Mucosa of stomach (tissue), 1 donor: ENCODE data around the gene SLC35B2.

Experiments
- H3K27me3 ChIP-seq: one replicate; pipeline ENCODE4 v1.7.0; 2013; ENCODE audit warnings: mild to moderate bottlenecking, low read length; ENCODE audit not compliant: control insufficient read depth, insufficient read depth
- H3K36me3 ChIP-seq: one replicate; pipeline ENCODE4 v1.7.0; 2013; ENCODE audit warnings: low read length; ENCODE audit not compliant: control insufficient read depth, insufficient read depth
- H3K4me1 ChIP-seq: one replicate; pipeline ENCODE4 v1.7.0; 2013; ENCODE audit warnings: mild to moderate bottlenecking, low read length; ENCODE audit not compliant: control insufficient read depth, insufficient read depth
- H3K4me3 ChIP-seq: one replicate; pipeline ENCODE4 v1.7.0; 2013; ENCODE audit warnings: low read length
- H3K9ac ChIP-seq: one replicate; pipeline ENCODE4 v1.7.0; 2013; ENCODE audit warnings: mild to moderate bottlenecking, low read length, moderate library complexity
- H3K9me3 ChIP-seq: one replicate; pipeline ENCODE4 v1.7.0; 2013; ENCODE audit warnings: mild to moderate bottlenecking, low read length, moderate library complexity; ENCODE audit not compliant: control insufficient read depth
- donor health status: Pancreatic carcinoma.

SLC35B2 gene

DNA sequence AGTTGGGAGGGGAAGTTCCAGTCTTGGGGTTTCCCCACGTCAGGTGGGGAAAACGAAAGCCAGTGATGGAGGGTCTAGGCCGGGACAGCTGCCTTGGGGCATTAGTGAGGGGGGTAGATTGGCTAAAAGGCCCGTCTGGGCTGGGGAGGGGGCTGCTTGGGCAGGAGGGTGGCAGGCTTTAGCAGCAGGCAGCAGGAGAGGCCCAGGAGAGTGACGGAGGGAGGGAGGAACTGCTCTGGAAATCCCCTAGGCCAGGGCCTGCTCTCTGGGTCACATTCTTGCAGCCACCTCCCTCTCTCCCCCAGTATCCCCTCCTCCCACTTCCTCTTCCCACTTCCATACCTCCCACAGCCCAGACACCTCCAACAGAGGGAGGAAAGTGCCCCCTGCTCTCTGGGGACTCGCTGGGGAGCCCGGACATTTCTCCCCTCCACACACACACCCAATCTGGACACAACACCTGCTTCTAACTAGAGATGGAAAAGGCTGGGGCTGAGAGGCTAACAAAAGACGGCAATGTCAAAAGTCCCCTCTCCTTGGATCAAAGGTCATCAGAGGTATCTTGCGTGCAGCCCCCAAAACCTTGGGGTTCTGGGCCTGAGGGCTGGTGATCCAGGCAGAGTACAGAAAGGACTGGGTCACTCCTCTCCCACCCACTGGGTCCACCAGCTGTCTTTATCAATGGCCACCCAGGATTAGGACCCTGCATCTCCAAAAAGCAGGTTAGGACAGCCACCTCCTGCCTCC lies 6.2 kb upstream of the SLC35B2 start:
- Histone ChIP-seq H3K27me3 (peaks cover 5% of the 10 kb centered on the region), H3K9me3 (no peaks in the 10 kb centered on the region), H3K4me1 (peaks cover 29% of the 10 kb centered on the region), H3K36me3 (peaks cover 9% of the 10 kb centered on the region), H3K4me3 (peak overlapping the region; percentile 75), H3K9ac (peak overlapping the region; percentile 71)

DNA sequence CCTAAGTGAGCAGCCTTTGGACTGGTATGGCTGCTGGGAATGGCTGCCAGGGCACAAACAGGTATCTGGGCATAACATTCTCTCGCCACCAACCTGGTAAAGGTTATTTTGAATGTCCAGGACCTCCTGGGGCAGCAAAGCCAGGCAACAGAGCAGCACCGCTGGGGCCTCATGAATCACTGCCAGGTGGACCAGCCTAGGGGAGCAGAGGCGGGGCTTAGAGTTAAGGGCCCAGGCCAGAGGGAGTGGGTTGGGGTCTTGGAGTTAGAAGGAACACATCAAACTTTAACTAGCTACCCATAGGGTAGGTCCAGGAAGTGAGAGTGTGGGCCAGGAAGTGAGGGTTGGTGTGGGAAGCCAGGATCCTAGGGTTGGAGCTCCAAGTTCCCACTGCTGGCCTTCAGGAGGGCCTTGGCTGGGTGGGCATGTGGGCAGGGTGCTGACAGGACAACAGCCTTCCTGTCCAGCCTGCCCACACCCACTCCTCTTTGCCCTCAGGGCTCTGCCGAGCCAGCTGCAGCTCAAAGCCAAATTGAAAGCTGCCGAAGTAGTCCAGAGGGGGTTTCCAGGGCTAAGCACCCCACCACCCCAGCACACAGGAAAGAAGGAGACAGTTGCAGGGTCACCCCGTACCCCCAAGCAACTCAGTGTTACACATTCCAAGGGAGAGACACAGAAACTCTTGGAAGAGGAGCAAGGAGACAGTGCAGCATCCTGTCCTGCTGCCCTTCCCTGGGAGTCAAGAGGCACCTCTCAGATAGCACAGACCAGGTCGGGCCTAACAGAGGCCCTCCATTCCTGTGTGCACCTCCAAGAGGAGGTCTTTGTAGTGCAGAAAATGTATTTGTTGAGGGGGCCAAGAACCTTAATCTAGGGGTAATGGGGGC lies 5.4 kb upstream of the SLC35B2 start:
- H3K36me3 ChIP-seq, result peaks cover 9% of the 10 kb centered on the region
- H3K9me3 ChIP-seq, result no peaks in the 10 kb centered on the region
- H3K9ac ChIP-seq, result peak overlapping the region; percentile 71
- H3K27me3 ChIP-seq, result no peaks in the 10 kb centered on the region
- peak overlapping the region; percentile 75 for H3K4me3 ChIP-seq
- H3K4me1 ChIP-seq, result peaks cover 32% of the 10 kb centered on the region

DNA sequence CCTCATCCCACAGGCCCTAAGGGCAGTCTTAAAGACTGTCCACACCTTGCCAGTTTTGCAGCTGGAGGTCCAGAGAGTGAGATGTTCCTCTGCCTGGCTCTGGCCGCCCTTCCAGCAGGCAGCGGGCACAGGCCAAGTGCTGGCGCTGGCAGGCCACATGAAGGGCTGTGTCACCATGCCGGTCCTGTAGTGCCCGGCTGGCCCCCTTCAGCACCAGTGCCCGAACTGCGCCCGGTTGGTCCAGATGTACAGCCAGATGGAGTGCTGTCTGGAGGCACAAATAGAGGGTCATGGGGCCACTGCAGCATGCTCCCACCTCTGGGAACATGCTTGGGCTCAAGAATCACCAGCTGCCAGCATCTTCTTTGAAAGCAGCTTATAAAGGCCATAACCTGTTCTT lies 4.3 kb upstream of the SLC35B2 start:
- H3K9ac ChIP-seq, result no peak overlapping the region

DNA sequence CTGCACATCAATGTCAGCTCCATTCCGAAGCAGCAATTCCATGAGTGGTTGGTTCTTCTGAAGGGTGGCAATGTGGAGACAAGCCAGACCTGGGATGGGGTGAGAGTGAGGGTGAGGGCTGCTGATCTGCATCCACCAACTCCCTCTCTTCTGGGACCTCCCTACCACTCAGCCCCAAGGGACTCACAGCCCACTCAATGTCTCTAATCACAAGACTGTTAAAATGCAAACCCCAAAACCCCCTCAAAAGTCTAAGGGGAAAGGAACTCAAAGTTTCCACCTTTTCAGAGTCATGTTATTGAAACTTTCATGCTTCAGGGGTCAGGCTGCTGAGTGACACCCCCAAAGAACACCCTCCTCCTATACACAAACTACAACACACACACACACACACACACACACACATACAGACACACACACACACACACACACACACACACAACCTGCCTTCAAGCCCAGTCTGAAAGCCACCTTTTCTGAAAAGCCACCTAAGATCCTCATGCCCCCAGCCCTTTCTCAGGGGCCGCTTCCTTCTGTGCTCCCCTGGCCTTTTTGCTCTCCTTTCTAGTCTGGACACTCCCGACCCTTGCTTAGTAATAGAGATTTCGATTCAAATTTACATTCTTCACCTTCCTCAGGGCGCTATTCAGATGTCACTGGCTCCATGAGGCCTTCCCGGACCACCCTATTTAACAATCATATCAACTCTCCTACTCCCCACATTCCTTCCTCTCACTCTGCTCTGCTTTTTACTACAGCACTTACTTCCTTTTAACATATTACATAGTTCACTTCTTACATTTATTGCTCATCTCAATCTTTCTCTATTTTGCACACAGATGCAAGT lies 3.3 kb upstream of the SLC35B2 start:
- peaks cover 45% of the 10 kb centered on the region for H3K4me1 ChIP-seq
- H3K9me3 ChIP-seq, result no peaks in the 10 kb centered on the region
- peaks cover 9% of the 10 kb centered on the region for H3K36me3 ChIP-seq
- no peak overlapping the region for H3K9ac ChIP-seq
- no peak overlapping the region for H3K4me3 ChIP-seq
- H3K27me3 ChIP-seq, result no peaks in the 10 kb centered on the region

More for the DNA sequence above, 4.3 kb upstream of the SLC35B2 start:
- Histone ChIP-seq H3K36me3 (peaks cover 9% of the 10 kb centered on the region), H3K4me3 (no peak overlapping the region), H3K4me1 (peaks cover 36% of the 10 kb centered on the region), H3K27me3 (no peaks in the 10 kb centered on the region), H3K9me3 (no peaks in the 10 kb centered on the region)

DNA sequence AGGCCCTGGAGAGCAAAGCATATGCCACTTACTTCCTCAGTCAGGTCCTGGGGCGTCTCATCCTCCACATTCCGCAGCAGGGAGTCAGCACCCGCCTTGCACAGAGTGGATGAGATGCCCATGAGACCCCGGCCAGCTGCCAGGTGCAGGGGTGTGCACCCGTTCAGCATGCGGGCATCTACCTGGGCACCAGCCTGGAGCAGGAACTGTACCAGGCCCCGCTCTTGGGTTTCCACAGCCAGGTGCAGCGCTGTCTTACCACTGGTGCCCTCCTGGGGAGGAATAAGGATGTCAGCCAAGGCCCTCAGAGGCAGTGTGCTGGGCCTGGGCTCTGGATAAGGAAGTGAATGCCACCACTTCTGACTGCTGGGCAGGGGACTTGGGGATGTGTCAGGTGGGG lies 2.7 kb upstream of the SLC35B2 start:
- Histone ChIP-seq H3K9ac (no peak overlapping the region), H3K9me3 (no peaks in the 10 kb centered on the region), H3K4me3 (no peak overlapping the region), H3K4me1 (peaks cover 49% of the 10 kb centered on the region), H3K36me3 (peaks cover 11% of the 10 kb centered on the region), H3K27me3 (no peaks in the 10 kb centered on the region)

DNA sequence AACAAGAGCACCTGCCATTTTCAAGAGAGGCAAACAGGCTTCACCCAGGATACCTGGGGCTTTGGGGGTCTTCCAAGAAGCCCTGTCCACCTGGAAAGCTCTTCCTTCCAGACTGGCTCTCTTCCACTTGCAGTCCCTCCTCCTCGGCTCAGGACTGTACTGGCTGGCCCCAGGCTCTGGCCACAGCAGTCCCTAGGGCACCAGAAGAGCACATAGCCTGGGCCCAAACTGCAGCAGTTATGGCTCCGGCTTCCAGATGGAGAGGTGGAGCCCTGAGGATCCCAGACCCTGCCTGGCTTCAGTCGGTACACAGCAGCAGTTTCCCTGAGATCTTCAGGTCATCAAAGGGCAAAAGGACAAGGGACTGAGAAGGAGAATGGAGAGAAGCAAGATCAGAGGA lies 1.6 kb upstream of the SLC35B2 start:
- H3K4me3 ChIP-seq, result no peak overlapping the region
- peaks cover 21% of the 10 kb centered on the region for H3K36me3 ChIP-seq
- H3K27me3 ChIP-seq, result no peaks in the 10 kb centered on the region
- no peaks in the 10 kb centered on the region for H3K9me3 ChIP-seq
- H3K9ac ChIP-seq, result no peak overlapping the region
- H3K4me1 ChIP-seq, result peaks cover 42% of the 10 kb centered on the region

DNA sequence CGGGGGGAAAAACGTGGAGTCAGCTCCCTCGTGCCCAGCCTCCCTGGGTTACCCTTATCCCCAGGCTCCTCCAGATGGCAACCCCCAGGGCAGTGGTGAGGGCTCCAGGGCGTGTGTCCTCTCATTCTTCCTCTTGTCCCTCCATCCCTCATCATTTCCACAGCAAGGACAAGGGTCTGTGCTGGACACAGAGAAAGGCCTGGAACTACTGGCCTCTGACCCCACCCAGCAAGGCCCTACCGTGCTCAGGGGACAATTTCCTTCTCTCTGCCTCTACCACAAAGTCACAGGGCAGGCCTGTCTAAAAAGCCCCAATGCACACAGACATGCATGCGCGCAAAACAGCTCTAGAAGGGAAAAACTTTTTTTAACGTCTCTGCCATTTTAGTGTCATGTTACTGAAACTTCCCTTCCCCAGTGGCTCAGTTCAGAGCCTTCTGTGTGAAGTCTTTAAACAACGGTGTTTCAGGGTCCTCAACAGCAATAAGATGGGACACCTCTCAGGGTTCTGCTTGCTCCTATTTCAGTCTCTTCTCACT lies 1.1 kb upstream of the SLC35B2 start:
- Histone ChIP-seq H3K4me1 (peaks cover 39% of the 10 kb centered on the region), H3K9me3 (no peaks in the 10 kb centered on the region), H3K27me3 (no peaks in the 10 kb centered on the region), H3K4me3 (no peak overlapping the region), H3K9ac (no peak overlapping the region), H3K36me3 (peaks cover 21% of the 10 kb centered on the region)

DNA sequence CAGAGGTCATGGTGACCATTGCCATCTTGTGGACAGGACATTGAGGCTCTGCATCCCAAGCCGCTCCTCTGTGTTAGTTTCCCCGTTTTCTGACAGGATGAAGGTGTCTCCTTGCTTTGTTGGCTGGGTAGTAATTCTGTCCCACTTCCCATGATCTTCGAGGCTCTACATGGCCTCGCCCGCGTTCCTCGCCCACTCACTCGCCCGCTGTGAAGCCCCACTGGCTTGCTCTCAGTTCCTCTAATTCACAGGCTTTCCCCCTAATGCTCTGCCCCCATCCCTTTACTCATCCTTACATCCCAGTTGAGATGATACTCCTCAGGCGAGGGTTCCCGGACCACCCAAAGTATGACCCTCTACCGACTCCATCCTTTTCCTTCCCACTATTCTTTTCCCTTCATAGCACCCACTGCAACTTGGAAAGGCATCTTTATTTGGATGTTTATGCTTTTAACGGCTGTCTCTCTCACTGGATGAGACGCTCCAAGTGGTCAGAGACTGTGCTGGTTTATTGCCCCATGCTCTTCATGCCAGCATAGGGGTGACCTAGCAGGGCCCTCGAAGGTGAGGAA lies 511 bp upstream of the SLC35B2 start:
- Histone ChIP-seq H3K4me3 (no peak overlapping the region), H3K36me3 (peaks cover 21% of the 10 kb centered on the region), H3K27me3 (no peaks in the 10 kb centered on the region), H3K9ac (peak overlapping the region; percentile 49), H3K9me3 (no peaks in the 10 kb centered on the region), H3K4me1 (peaks cover 36% of the 10 kb centered on the region)

DNA sequence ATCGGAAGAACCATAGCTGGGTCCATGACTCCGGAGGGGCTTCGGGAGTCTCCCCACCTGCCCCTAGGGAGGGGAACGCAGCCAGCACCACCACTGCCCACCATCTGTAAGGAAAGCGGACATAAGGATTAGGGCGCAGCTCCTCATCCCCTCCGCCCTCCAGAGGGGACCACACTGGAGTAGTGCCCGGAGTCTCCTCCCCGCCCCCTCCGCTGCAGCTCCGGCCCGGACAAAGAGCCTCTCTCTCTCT lies 628 bp downstream of the SLC35B2 start:
- no peaks in the 10 kb centered on the region for H3K27me3 ChIP-seq

DNA sequence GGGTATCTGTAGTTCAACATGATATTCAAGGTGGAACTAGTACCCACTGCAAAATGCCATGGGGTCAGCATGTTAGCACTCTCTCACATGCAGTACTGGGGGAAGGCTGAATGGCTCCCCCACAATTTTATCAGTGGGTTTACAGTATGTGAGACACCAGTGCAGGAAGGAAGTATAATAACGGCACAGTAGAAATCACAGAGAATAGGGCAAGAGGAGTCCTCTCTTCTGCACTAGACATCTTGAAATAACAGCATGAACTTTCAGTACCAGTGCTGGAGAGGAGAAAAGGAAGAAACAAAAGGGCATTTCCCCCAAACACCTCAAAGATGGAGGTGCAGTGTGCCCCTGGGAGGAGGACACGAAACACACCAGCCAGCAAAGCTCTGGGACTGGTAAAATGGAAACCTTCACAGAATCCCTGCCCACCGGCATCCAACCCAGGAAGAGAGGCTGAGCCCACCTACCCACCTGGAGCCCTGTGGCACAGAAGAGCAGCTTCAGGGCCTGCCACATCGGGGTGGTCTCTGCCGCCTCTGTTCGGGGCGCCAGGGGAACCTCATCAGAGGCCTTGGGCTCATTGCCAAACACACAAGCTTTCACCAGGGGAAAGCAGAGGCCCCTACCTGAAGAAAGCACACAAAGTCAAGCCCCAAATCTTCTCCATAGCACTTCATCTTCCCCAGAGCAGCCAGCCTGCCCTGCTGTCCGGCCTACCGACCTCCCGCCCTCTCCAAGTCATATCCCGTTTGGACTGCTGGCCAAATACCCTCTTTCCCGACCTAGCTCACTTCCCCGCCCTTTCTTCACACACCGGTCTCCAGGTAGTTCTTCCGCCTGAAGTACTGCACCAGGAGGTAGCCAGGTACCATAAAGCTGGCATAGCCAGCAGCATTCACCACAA lies 1.2 kb downstream of the SLC35B2 start:
- H3K27me3 ChIP-seq, result no peaks in the 10 kb centered on the region
- peaks cover 26% of the 10 kb centered on the region for H3K4me1 ChIP-seq
- no peaks in the 10 kb centered on the region for H3K9me3 ChIP-seq
- H3K9ac ChIP-seq, result peak overlapping the region; percentile 84
- peak overlapping the region; percentile 75 for H3K4me3 ChIP-seq
- peaks cover 20% of the 10 kb centered on the region for H3K36me3 ChIP-seq

More for the DNA sequence above, 628 bp downstream of the SLC35B2 start:
- Histone ChIP-seq H3K4me1 (peaks cover 26% of the 10 kb centered on the region), H3K4me3 (peak overlapping the region; percentile 75), H3K9ac (peak overlapping the region; percentile 84), H3K36me3 (peaks cover 16% of the 10 kb centered on the region), H3K9me3 (no peaks in the 10 kb centered on the region)
